Astrocyte (in vitro differentiated cells and primary cell): ENCODE data around the gene RPS25. TPM values are rescaled to one million over a fixed set of nuclear protein-coding genes. Genes with fewer than 3 reads are reported as not detected.

Experiments
- DNase-seq: peaks from one replicate; pipeline ENCODE4 v3.0.0-alpha.2; 2010; ENCODE audit warnings: low read depth
- FAIRE-seq: peaks from 2 replicates; lab custom pipeline; 2011; peaks lifted over from hg19 to GRCh38; lab: Jason Lieb, UNC
- H2AFZ ChIP-seq: 2 replicates; pipeline ENCODE4 v1.6.0; 2012; ENCODE audit warnings: low read depth, low read length, inconsistent platforms
- H3K27ac ChIP-seq: 2 replicates; pipeline ENCODE4 v1.5.1; 2011; ENCODE audit warnings: low read depth, low read length, inconsistent platforms
- H3K27me3 ChIP-seq: 2 replicates; pipeline ENCODE4 v1.6.0; 2011; ENCODE audit warnings: low read length, inconsistent platforms; ENCODE audit not compliant: insufficient read depth
- H3K36me3 ChIP-seq: 2 replicates; pipeline ENCODE4 v1.5.1; 2011; ENCODE audit warnings: low read length, inconsistent platforms; ENCODE audit not compliant: insufficient read depth
- H3K4me1 ChIP-seq: 2 replicates; pipeline ENCODE4 v1.5.1; 2011; ENCODE audit warnings: low read length, inconsistent platforms; ENCODE audit not compliant: insufficient read depth
- H3K4me2 ChIP-seq: 2 replicates; pipeline ENCODE4 v1.6.0; 2012; ENCODE audit warnings: low read length, inconsistent platforms
- H3K4me3 ChIP-seq: 2 replicates; pipeline ENCODE4 v1.5.1; 2011; ENCODE audit warnings: low read depth, mild to moderate bottlenecking, low read length, inconsistent platforms; ENCODE audit not compliant: insufficient read depth
- H3K79me2 ChIP-seq: 2 replicates; pipeline ENCODE4 v1.6.0; 2012; ENCODE audit warnings: mild to moderate bottlenecking, low read length, inconsistent platforms; ENCODE audit not compliant: insufficient read depth
- H3K9ac ChIP-seq: 2 replicates; pipeline ENCODE4 v1.6.0; 2012; ENCODE audit warnings: mild to moderate bottlenecking, low read length, inconsistent platforms
- H3K9me3 ChIP-seq: 2 replicates; pipeline ENCODE4 v1.5.1; 2012; ENCODE audit warnings: low read depth, mild to moderate bottlenecking, low read length, inconsistent platforms; ENCODE audit not compliant: insufficient read depth
- H4K20me1 ChIP-seq: 2 replicates; pipeline ENCODE4 v1.6.0; 2012; ENCODE audit warnings: low read length, inconsistent platforms; ENCODE audit not compliant: insufficient read depth
- H3K27ac Mint-ChIP-seq: one replicate; pipeline ENCODE4 v1.8.0; 2021; ENCODE audit warnings: mild to moderate bottlenecking, mixed read lengths; ENCODE audit not compliant: unreplicated experiment
- H3K27me3 Mint-ChIP-seq: one replicate; pipeline ENCODE4 v1.8.0; 2021; ENCODE audit warnings: low read depth, mixed read lengths; ENCODE audit not compliant: unreplicated experiment
- H3K36me3 Mint-ChIP-seq: one replicate; pipeline ENCODE4 v1.8.0; 2021; ENCODE audit warnings: low read depth, mixed read lengths; ENCODE audit not compliant: unreplicated experiment
- H3K4me1 Mint-ChIP-seq: one replicate; pipeline ENCODE4 v1.8.0; 2021; ENCODE audit warnings: low read depth, mixed read lengths; ENCODE audit not compliant: unreplicated experiment
- H3K4me3 Mint-ChIP-seq: one replicate; pipeline ENCODE4 v1.8.0; 2021; ENCODE audit warnings: mild to moderate bottlenecking, moderate library complexity, mixed read lengths; ENCODE audit not compliant: unreplicated experiment
- H3K9me3 Mint-ChIP-seq: one replicate; pipeline ENCODE4 v1.8.0; 2021; ENCODE audit warnings: mild to moderate bottlenecking, mixed read lengths; ENCODE audit not compliant: unreplicated experiment
- EZH2 ChIP-seq: IDR thresholded peaks from 2 replicates; pipeline ENCODE4 v1.6.1; 2012; ENCODE audit warnings: mild to moderate bottlenecking, low read length, inconsistent platforms; ENCODE audit not compliant: insufficient read depth
- total RNA-seq: library from RNA; stranded (reverse); gene quantifications from 2 replicates; pipeline ENCODE4 v1.2.1, GENCODE V29; 2021
- TF ChIP-seq, protein P1 (sequence below): IDR thresholded peaks from 2 replicates; pipeline ENCODE4 v1.5.1; 2011; ENCODE audit warnings: low read depth, mild to moderate bottlenecking, inconsistent platforms, low read length, moderate library complexity; ENCODE audit not compliant: insufficient read depth

Gene RPS25
- total RNA-seq, 1 donor from 2014 or later: 750 TPM

DNA sequence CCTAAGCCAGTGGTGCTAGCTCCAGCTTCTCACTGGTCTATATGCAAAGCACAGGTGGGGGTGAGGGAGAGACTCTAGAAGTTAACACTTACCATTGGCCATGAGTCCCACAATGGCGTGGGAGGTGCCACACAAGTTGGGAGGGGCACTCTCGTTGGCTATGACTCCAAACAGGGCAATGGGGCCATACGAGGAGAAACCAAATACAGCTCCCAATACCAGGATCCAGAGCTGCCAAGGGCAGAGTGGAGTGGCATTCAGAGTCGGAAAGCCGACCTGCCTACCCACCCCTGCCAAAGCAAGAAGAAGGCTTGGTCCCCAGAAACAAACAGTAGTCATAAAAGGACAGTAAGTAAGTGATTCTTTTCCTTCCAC, 6.9 kb upstream of the RPS25 start:
- Mint-ChIP-seq H3K4me3 (peak overlapping the region; percentile 42), H3K4me1 (peaks cover 21% of the 10 kb centered on the region)

GRCh38 chr11:119024430-119025098, 6.4 kb upstream of the RPS25 start:
- H4K20me1 ChIP-seq: peaks cover 52% of the 10 kb centered on the region
- H3K36me3 ChIP-seq: peaks cover 12% of the 10 kb centered on the region
- H3K27ac Mint-ChIP-seq: peak overlapping the region; percentile 58
- H3K36me3 Mint-ChIP-seq: peaks cover 28% of the 10 kb centered on the region
- peak overlapping the region; percentile 42 for H3K4me3 Mint-ChIP-seq
- peaks cover 29% of the 10 kb centered on the region for H3K79me2 ChIP-seq
- no peaks in the 10 kb centered on the region for H3K27me3 Mint-ChIP-seq
- H3K4me3 ChIP-seq: no peak overlapping the region
- no peak for DNase-seq
- H3K27ac ChIP-seq: no peak overlapping the region
- FAIRE-seq: no peak
- peaks cover 22% of the 10 kb centered on the region for H3K4me1 Mint-ChIP-seq
- H2AFZ ChIP-seq: no peak overlapping the region
- no peaks in the 10 kb centered on the region for H3K9me3 Mint-ChIP-seq
- H3K4me2 ChIP-seq: no peak overlapping the region
- peaks cover 10% of the 10 kb centered on the region for H3K4me1 ChIP-seq
- no peak overlapping the region for H3K9ac ChIP-seq
- TF ChIP-seq, protein P1, sequence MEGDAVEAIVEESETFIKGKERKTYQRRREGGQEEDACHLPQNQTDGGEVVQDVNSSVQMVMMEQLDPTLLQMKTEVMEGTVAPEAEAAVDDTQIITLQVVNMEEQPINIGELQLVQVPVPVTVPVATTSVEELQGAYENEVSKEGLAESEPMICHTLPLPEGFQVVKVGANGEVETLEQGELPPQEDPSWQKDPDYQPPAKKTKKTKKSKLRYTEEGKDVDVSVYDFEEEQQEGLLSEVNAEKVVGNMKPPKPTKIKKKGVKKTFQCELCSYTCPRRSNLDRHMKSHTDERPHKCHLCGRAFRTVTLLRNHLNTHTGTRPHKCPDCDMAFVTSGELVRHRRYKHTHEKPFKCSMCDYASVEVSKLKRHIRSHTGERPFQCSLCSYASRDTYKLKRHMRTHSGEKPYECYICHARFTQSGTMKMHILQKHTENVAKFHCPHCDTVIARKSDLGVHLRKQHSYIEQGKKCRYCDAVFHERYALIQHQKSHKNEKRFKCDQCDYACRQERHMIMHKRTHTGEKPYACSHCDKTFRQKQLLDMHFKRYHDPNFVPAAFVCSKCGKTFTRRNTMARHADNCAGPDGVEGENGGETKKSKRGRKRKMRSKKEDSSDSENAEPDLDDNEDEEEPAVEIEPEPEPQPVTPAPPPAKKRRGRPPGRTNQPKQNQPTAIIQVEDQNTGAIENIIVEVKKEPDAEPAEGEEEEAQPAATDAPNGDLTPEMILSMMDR: no peak
- no peak for TF ChIP-seq EZH2
- no peaks in the 10 kb centered on the region for H3K9me3 ChIP-seq
- no peaks in the 10 kb centered on the region for H3K27me3 ChIP-seq

More for the DNA sequence above, 6.9 kb upstream of the RPS25 start:
- Mint-ChIP-seq H3K36me3 (peaks cover 28% of the 10 kb centered on the region), H3K27ac (no peak overlapping the region), H3K9me3 (no peaks in the 10 kb centered on the region), H3K27me3 (no peaks in the 10 kb centered on the region)
- DNase-seq (no peak), FAIRE-seq (no peak)
- no peaks in the 10 kb centered on the region for H3K9me3 ChIP-seq
- H3K4me2 ChIP-seq: no peak overlapping the region
- peaks cover 12% of the 10 kb centered on the region for H3K36me3 ChIP-seq
- H4K20me1 ChIP-seq: peaks cover 46% of the 10 kb centered on the region
- TF ChIP-seq EZH2: no peak
- H3K27me3 ChIP-seq: no peaks in the 10 kb centered on the region
- peaks cover 24% of the 10 kb centered on the region for H3K79me2 ChIP-seq
- no peak overlapping the region for H3K4me3 ChIP-seq
- H3K9ac ChIP-seq: no peak overlapping the region
- peaks cover 11% of the 10 kb centered on the region for H3K4me1 ChIP-seq
- no peak overlapping the region for H2AFZ ChIP-seq
- H3K27ac ChIP-seq: no peak overlapping the region

DNA sequence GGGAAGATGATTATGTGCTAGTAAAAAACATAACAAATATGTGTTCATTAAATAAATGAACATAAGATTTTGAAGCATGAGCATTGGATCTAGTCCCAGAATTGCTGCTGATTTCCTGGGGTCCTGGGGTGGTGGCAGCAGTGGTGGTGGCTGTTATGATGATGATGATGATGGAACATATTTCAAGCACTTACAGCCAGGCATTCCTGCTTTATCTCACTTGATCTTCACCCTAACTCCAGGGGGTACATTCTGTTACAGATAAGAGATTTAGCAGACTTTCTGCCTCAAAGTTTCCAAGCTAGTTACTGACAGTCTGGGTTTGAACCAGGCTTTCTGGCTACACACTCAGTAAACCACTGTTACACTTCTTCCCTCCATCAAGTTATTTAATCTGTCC, 5.6 kb upstream of the RPS25 start:
- H3K4me2 ChIP-seq: peak overlapping the region; percentile 13
- no peaks in the 10 kb centered on the region for H3K9me3 Mint-ChIP-seq
- H3K9me3 ChIP-seq: no peaks in the 10 kb centered on the region
- H3K36me3 Mint-ChIP-seq: peaks cover 25% of the 10 kb centered on the region
- H3K27ac ChIP-seq: no peak overlapping the region
- H3K79me2 ChIP-seq: peaks cover 37% of the 10 kb centered on the region
- H3K27me3 ChIP-seq: no peaks in the 10 kb centered on the region
- H3K4me1 Mint-ChIP-seq: peaks cover 14% of the 10 kb centered on the region
- no peak overlapping the region for H3K27ac Mint-ChIP-seq
- H3K4me1 ChIP-seq: peaks cover 10% of the 10 kb centered on the region
- DNase-seq: peak; percentile 37
- H3K9ac ChIP-seq: no peak overlapping the region
- H4K20me1 ChIP-seq: peaks cover 58% of the 10 kb centered on the region
- H3K36me3 ChIP-seq: peaks cover 12% of the 10 kb centered on the region
- TF ChIP-seq, protein P1: no peak
- TF ChIP-seq EZH2: no peak
- no peak overlapping the region for H3K4me3 ChIP-seq
- no peak for FAIRE-seq
- no peak overlapping the region for H3K4me3 Mint-ChIP-seq
- no peaks in the 10 kb centered on the region for H3K27me3 Mint-ChIP-seq
- H2AFZ ChIP-seq: no peak overlapping the region
